Colon (tissue), 2 donors: ENCODE data around the gene DDX25.
"Not testable (repeated sequence)": the region's sequence is repeated elsewhere in the genome, so short reads cannot be mapped to it uniquely, and the experiment has no call there.

Experiments
- FAIRE-seq: peaks from 2 replicates; lab custom pipeline; 2012; peaks lifted over from hg19 to GRCh38; lab: Jason Lieb, UNC
- donor health status: control.
- donor health status: control.

The DDX25 gene

GRCh38 chr11:125903711-125904659, at the start of gene DDX25:
Gene DDX25, plus strand, starts transcription at chr11:125904508. Its CDS starts 10 bp downstream, at chr11:125904518.
- no peak for FAIRE-seq

- FAIRE-seq = not testable (repeated sequence)
Measured at GRCh38 chr11:125857670-125858069, 46.6 kb upstream of the DDX25 start.

GRCh38 chr11:125862786-125863185, 41.5 kb upstream of the DDX25 start:
- not testable (repeated sequence) for FAIRE-seq

GRCh38 chr11:125865354-125865753, 39.0 kb upstream of the DDX25 start:
- FAIRE-seq = not testable (repeated sequence)

GRCh38 chr11:125869521-125869920, 34.8 kb upstream of the DDX25 start:
- FAIRE-seq = no peak

- no peak for FAIRE-seq
Measured at GRCh38 chr11:125871391-125872137, 32.7 kb upstream of the DDX25 start.

GRCh38 chr11:125872138-125872491, 32.2 kb upstream of the DDX25 start:
- no peak for FAIRE-seq

- FAIRE-seq = no peak
Measured at GRCh38 chr11:125873881-125874555, 30.3 kb upstream of the DDX25 start.

- no peak for FAIRE-seq
Measured at GRCh38 chr11:125874556-125875124, 29.7 kb upstream of the DDX25 start.

- FAIRE-seq = no peak
Measured at GRCh38 chr11:125881291-125881690, 23.0 kb upstream of the DDX25 start.

GRCh38 chr11:125883375-125883774, 20.9 kb upstream of the DDX25 start:
- no peak for FAIRE-seq

GRCh38 chr11:125886997-125887372, 17.3 kb upstream of the DDX25 start:
- FAIRE-seq = no peak

- no peak for FAIRE-seq
Measured at GRCh38 chr11:125887373-125888324, 16.7 kb upstream of the DDX25 start, which contains the start of gene HYLS1. Gene HYLS1, plus strand, starts transcription at chr11:125887668. Its CDS starts 11,701 bp downstream, at chr11:125899369.

GRCh38 chr11:125890447-125891100, 13.7 kb upstream of the DDX25 start:
- no peak for FAIRE-seq

- FAIRE-seq = no peak
Measured at GRCh38 chr11:125892071-125892470, 12.2 kb upstream of the DDX25 start.

GRCh38 chr11:125892994-125893393, 11.3 kb upstream of the DDX25 start:
- no peak for FAIRE-seq

GRCh38 chr11:125901872-125902271, 2.4 kb upstream of the DDX25 start:
- FAIRE-seq = no peak

- FAIRE-seq = no peak
Measured at GRCh38 chr11:125902277-125902926, 1.9 kb upstream of the DDX25 start.

- no peak for FAIRE-seq
Measured at GRCh38 chr11:125902927-125903710, 1.2 kb upstream of the DDX25 start, which contains the start of gene PUS3. Gene PUS3, minus strand, starts transcription at chr11:125903206. Its CDS starts 6,922 bp downstream, at chr11:125896284.
